Neural cell (in vitro differentiated cells): ENCODE data around the gene SND1. TPM values are rescaled to one million over a fixed set of nuclear protein-coding genes. Genes with fewer than 3 reads are reported as not detected.

Source experiments
- H2AFZ ChIP-seq: fragments of 200-600, 300-800 bp; sonication (generic), shearing (Covaris generic); 2 replicates; pipeline ENCODE4 v1.6.0; 2014; ENCODE audit warnings: low read depth, mild to moderate bottlenecking, antibody characterized with exemption, low read length, moderate library complexity
- H3F3A ChIP-seq: fragments of 200-600 bp; shearing (Covaris generic); 2 replicates; pipeline ENCODE4 v1.6.1; 2016; ENCODE audit warnings: mild to moderate bottlenecking, moderate library complexity, mixed read lengths, antibody characterized with exemption, low read length; ENCODE audit not compliant: insufficient read depth, poor library complexity, severe bottlenecking
- H3K27ac ChIP-seq: fragments of 200-600, 300-800 bp; sonication (generic), shearing (Covaris generic); 2 replicates; pipeline ENCODE4 v1.5.1; 2014; ENCODE audit warnings: mild to moderate bottlenecking, low read length, moderate library complexity
- H3K27me3 ChIP-seq: fragments of 300-800, 200-600 bp; sonication (generic), shearing (Covaris generic); 2 replicates; pipeline ENCODE4 v1.6.0; 2014; ENCODE audit warnings: mild to moderate bottlenecking, low read depth, low read length, moderate library complexity; ENCODE audit not compliant: insufficient read depth
- H3K36me3 ChIP-seq: fragments of 300-800, 200-600 bp; sonication (generic), shearing (Covaris generic); 2 replicates; pipeline ENCODE4 v1.5.1; 2014; ENCODE audit warnings: mild to moderate bottlenecking, antibody characterized with exemption, low read length, moderate library complexity; ENCODE audit not compliant: insufficient read depth
- H3K4me2 ChIP-seq: fragments of 300-800, 200-600 bp; sonication (generic), shearing (Covaris generic); 2 replicates; pipeline ENCODE4 v1.6.0; 2014; ENCODE audit warnings: mild to moderate bottlenecking, low read length
- H3K4me3 ChIP-seq: fragments of 300-800, 200-600 bp; sonication (generic), shearing (Covaris generic); 2 replicates; pipeline ENCODE4 v1.5.1; 2014; ENCODE audit warnings: mild to moderate bottlenecking, low read length, moderate library complexity
- H3K79me2 ChIP-seq: fragments of 200-600 bp; shearing (Covaris generic); replicated peaks from 2 replicates; pipeline ENCODE4 v1.6.0; 2014; ENCODE audit warnings: mild to moderate bottlenecking, low read length, moderate library complexity; ENCODE audit not compliant: insufficient read depth
- H3K9ac ChIP-seq: fragments of 300-800, 200-600 bp; sonication (generic), shearing (Covaris generic); 2 replicates; pipeline ENCODE4 v1.6.1; 2016; ENCODE audit warnings: mild to moderate bottlenecking, low read length, mixed read lengths
- H3K9me2 ChIP-seq: fragments of 200-600 bp; shearing (Covaris generic); 2 replicates; pipeline ENCODE4 v1.6.1; 2016; ENCODE audit warnings: mild to moderate bottlenecking, low read length, mixed read lengths; ENCODE audit not compliant: insufficient read depth
- H3K9me3 ChIP-seq: fragments of 200-600, 300-800 bp; sonication (generic), shearing (Covaris generic); 2 replicates; pipeline ENCODE4 v1.6.1; 2016; ENCODE audit warnings: mild to moderate bottlenecking, mixed run types, low read length, moderate library complexity, mixed read lengths
- H4K20me1 ChIP-seq: fragments of 200-600 bp; shearing (Covaris generic); 2 replicates; pipeline ENCODE4 v1.6.1; 2016; ENCODE audit warnings: mild to moderate bottlenecking, mixed run types; ENCODE audit not compliant: insufficient read depth
- CTCF ChIP-seq: fragments of 450-650 bp; IDR thresholded peaks from 2 replicates; pipeline ENCODE4 v1.5.1; 2014; ENCODE audit warnings: antibody characterized with exemption, mild to moderate bottlenecking, moderate library complexity; ENCODE audit not compliant: poor library complexity, severe bottlenecking
- EP300 ChIP-seq: fragments of 450-650 bp; conservative IDR thresholded peaks from 2 replicates; pipeline ENCODE4 v1.6.1; 2014; ENCODE audit warnings: antibody characterized with exemption, mild to moderate bottlenecking, moderate library complexity; ENCODE audit not compliant: poor library complexity, severe bottlenecking
- EZH2 ChIP-seq: fragments of 200-600, 300-800 bp; shearing (Covaris generic), sonication (generic); IDR thresholded peaks from 2 replicates; pipeline ENCODE4 v1.6.1; 2014; ENCODE audit warnings: antibody characterized with exemption, low read length, borderline replicate concordance, mild to moderate bottlenecking; ENCODE audit not compliant: insufficient read depth, poor library complexity, severe bottlenecking
- MXI1 ChIP-seq: fragments of 450-650 bp; conservative IDR thresholded peaks from 2 replicates; pipeline ENCODE4 v1.6.1; 2014; ENCODE audit warnings: antibody characterized with exemption, mild to moderate bottlenecking; ENCODE audit not compliant: poor library complexity, severe bottlenecking
- POLR2AphosphoS5 ChIP-seq: IDR thresholded peaks from 2 replicates; pipeline ENCODE4 v1.6.1; 2012
- RAD21 ChIP-seq: fragments of 450-650 bp; conservative IDR thresholded peaks from 2 replicates; pipeline ENCODE4 v1.6.1; 2014; ENCODE audit warnings: antibody characterized with exemption, mild to moderate bottlenecking, moderate library complexity
- REST ChIP-seq: IDR thresholded peaks from 2 replicates; pipeline ENCODE4 v1.6.1; 2012; ENCODE audit warnings: borderline replicate concordance
- SMC3 ChIP-seq: fragments of 450-650 bp; conservative IDR thresholded peaks from 2 replicates; pipeline ENCODE4 v1.6.1; 2014; ENCODE audit warnings: antibody characterized with exemption, mild to moderate bottlenecking, moderate library complexity; ENCODE audit not compliant: poor library complexity
- TAF1 ChIP-seq: IDR thresholded peaks from 2 replicates; pipeline ENCODE4 v1.6.1; 2012; ENCODE audit warnings: low read depth
- polyA plus RNA-seq: library from polyadenylated mRNA; depleted of rRNA; stranded (reverse); fragments of >200 nt; gene quantifications from 2 replicates; pipeline ENCODE4 v1.2.3, GENCODE V29; 2014

SND1 gene
- polyA plus RNA-seq, 1 donor from 2014 or later = 37.4 TPM

DNA sequence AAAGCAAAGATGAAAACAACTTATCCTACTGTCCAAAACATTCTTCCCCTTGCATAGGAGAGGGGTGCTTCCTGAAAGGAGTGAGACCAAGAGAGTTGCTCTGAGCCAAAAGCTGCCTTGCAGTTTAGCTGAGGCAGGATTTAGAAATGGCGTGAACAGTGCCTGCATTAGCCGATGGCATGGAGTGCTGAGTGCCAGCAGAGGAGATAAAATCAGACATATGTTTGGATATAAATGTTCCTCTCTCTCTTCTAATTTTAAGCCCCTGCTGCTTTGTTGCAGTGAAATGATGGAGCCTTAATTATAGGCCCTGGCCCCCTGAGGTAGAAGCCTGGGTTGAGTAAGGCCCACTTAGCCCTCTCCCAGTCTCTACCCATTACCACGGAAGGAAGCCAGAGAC lies 372.2 kb downstream of the SND1 start:
- no peaks in the 10 kb centered on the region for H3F3A ChIP-seq
- no peak overlapping the region for H3K27ac ChIP-seq
- no peak overlapping the region for H3K9ac ChIP-seq
- H3K9me2 ChIP-seq = no peaks in the 10 kb centered on the region
- H3K4me2 ChIP-seq = no peak overlapping the region
- no peak for TF ChIP-seq EP300
- H3K27me3 ChIP-seq = no peaks in the 10 kb centered on the region
- peak overlapping the region; percentile 90 for H3K4me3 ChIP-seq
- no peak overlapping the region for H2AFZ ChIP-seq
- peaks cover 66% of the 10 kb centered on the region for H3K79me2 ChIP-seq
- peaks cover 5% of the 10 kb centered on the region for H3K36me3 ChIP-seq
- peaks cover 10% of the 10 kb centered on the region for H4K20me1 ChIP-seq
- H3K9me3 ChIP-seq = no peaks in the 10 kb centered on the region

GRCh38 chr7:128025380-128025779 lies 373.4 kb downstream of the SND1 start:
- H3K36me3 ChIP-seq = peaks cover 7% of the 10 kb centered on the region
- no peak overlapping the region for H3K4me2 ChIP-seq
- no peaks in the 10 kb centered on the region for H3K9me2 ChIP-seq
- peak overlapping the region; percentile 90 for H3K4me3 ChIP-seq
- H2AFZ ChIP-seq = no peak overlapping the region
- no peak overlapping the region for H3K9ac ChIP-seq
- no peak overlapping the region for H3K27ac ChIP-seq
- no peaks in the 10 kb centered on the region for H3K9me3 ChIP-seq
- peaks cover 78% of the 10 kb centered on the region for H3K79me2 ChIP-seq
- TF ChIP-seq CTCF (no peak), POLR2AphosphoS5 (no peak), EZH2 (no peak), REST (no peak), RAD21 (no peak), SMC3 (no peak), TAF1 (no peak), EP300 (no peak), MXI1 (no peak)
- H3K27me3 ChIP-seq = no peaks in the 10 kb centered on the region
- peaks cover 10% of the 10 kb centered on the region for H4K20me1 ChIP-seq
- no peaks in the 10 kb centered on the region for H3F3A ChIP-seq

DNA sequence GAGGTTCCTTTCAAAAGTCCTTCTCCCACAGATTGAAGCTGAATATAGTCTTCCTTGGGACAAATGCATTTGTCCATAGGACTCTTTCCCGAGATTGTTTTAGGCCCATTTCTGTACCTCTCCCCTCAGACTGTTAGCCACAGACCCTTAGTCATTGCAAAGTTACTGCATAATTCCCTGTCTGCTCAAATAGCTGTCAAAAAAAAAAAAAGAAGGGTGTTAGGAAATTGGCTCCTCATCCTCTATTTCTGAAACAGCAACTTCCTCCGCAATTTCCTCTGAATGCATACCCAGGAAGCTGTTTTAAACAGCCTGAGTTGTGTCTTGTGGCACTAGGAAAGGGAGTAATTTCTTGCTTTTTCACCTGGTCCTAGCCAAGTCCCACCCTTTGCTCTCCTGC lies 373.8 kb downstream of the SND1 start:
- Histone ChIP-seq H3K4me2 (peak overlapping the region; percentile 99), H3K79me2 (peaks cover 82% of the 10 kb centered on the region), H3K27ac (no peak overlapping the region), H3K27me3 (no peaks in the 10 kb centered on the region), H3F3A (no peaks in the 10 kb centered on the region), H2AFZ (no peak overlapping the region), H3K36me3 (peaks cover 7% of the 10 kb centered on the region), H3K9ac (no peak overlapping the region), H3K9me3 (no peaks in the 10 kb centered on the region), H4K20me1 (peaks cover 10% of the 10 kb centered on the region), H3K9me2 (no peaks in the 10 kb centered on the region), H3K4me3 (peak overlapping the region; percentile 90)
- TF ChIP-seq EP300 (no peak), TAF1 (no peak), REST (no peak), POLR2AphosphoS5 (no peak), RAD21 (no peak), CTCF (no peak), EZH2 (no peak), MXI1 (no peak), SMC3 (no peak)
